SK-N-SH (cell line): ENCODE data around the gene SMIM13. TPM values are rescaled to one million over a fixed set of nuclear protein-coding genes. Genes with fewer than 3 reads are reported as not detected.
"Not testable (repeated sequence)": the region's sequence is repeated elsewhere in the genome, so short reads cannot be mapped to it uniquely, and the experiment has no call there.

ENCODE experiments used
- CTCF ChIA-PET: fragments of 300-600, 350-600 bp; formaldehyde crosslinking; extraction: SDS; loops from one replicate; lab custom pipeline; 2021; lab: Yijun Ruan, JAX
- POLR2A ChIA-PET: fragments of 350-600 bp; sonication (Branson Sonifier 250); formaldehyde crosslinking; extraction: SDS; loops from one replicate; lab custom pipeline; 2020; ENCODE audit warnings: antibody characterized with exemption, inconsistent platforms; lab: Yijun Ruan, JAX
- DNase-seq: peaks from one replicate; pipeline ENCODE4 v3.0.0; 2012
- H2AFZ ChIP-seq: fragments of 200-600 bp; sonication (generic); 2 replicates; pipeline ENCODE4 v1.8.1; 2016; ENCODE audit warnings: antibody characterized with exemption, mild to moderate bottlenecking, low read depth
- H3F3A ChIP-seq: fragments of 200-600 bp; sonication (generic); replicated peaks from 2 replicates; pipeline ENCODE3; 2016; ENCODE audit warnings: antibody characterized with exemption, mild to moderate bottlenecking; ENCODE audit not compliant: insufficient read depth
- H3K27ac ChIP-seq, 2 experiments: fragments of 200-500 bp in 1 of 2; fragments of 200-600 bp in 1 of 2; sonication (Bioruptor generic) in 1 of 2; sonication (generic), shearing (Covaris generic) in 1 of 2; 2 replicates each; pipeline versions ENCODE4 v1.5.1 to v1.6.1; 2014 to 2016; ENCODE audit warnings: low read depth in 2 of 2, inconsistent platforms in 1 of 2, low read length in 1 of 2, mild to moderate bottlenecking in 1 of 2, mixed read lengths in 1 of 2
- H3K27me3 ChIP-seq: fragments of 200-600 bp; sonication (generic), shearing (Covaris generic); 2 replicates; pipeline ENCODE4 v1.6.1; 2016; ENCODE audit warnings: mixed run types; ENCODE audit not compliant: insufficient read depth
- H3K36me3 ChIP-seq, 2 experiments: fragments of 200-500 bp in 1 of 2; fragments of 200-600 bp in 1 of 2; sonication (Bioruptor generic) in 1 of 2; sonication (generic) in 1 of 2; replicated peaks in 1 of 2; 2 replicates each; pipeline versions ENCODE3 to v1.5.1; 2014 to 2016; ENCODE audit warnings: low read length in 1 of 2, mild to moderate bottlenecking in 1 of 2; ENCODE audit not compliant: insufficient read depth in 2 of 2, control insufficient read depth in 1 of 2
- H3K4me1 ChIP-seq, 2 experiments: fragments of 200-500 bp in 1 of 2; fragments of 200-600 bp in 1 of 2; sonication (Bioruptor generic) in 1 of 2; sonication (generic), shearing (Covaris generic) in 1 of 2; 2 replicates each; pipeline versions ENCODE4 v1.5.1 to v1.6.1; 2014 to 2016; ENCODE audit warnings: low read depth in 1 of 2, low read length in 1 of 2, mixed run types in 1 of 2; ENCODE audit not compliant: insufficient read depth in 2 of 2, control insufficient read depth in 1 of 2
- H3K4me2 ChIP-seq: fragments of 200-600 bp; sonication (generic), shearing (Covaris generic); 2 replicates; pipeline ENCODE4 v1.6.1; 2017; ENCODE audit warnings: mixed run types
- H3K4me3 ChIP-seq, 2 experiments: fragments of 200-500 bp in 1 of 2; fragments of 200-600 bp in 1 of 2; sonication (Bioruptor generic) in 1 of 2; sonication (generic), shearing (Covaris generic) in 1 of 2; 2 replicates each; pipeline versions ENCODE4 v1.5.1 to v1.8.1; 2014 to 2016; ENCODE audit warnings: low read depth in 2 of 2, inconsistent platforms in 1 of 2, low read length in 1 of 2, mild to moderate bottlenecking in 1 of 2, mixed read lengths in 1 of 2, moderate library complexity in 1 of 2
- H3K79me2 ChIP-seq: fragments of 200-600 bp; sonication (generic); 2 replicates; pipeline ENCODE4 v1.8.1; 2017; ENCODE audit warnings: mild to moderate bottlenecking; ENCODE audit not compliant: insufficient read depth
- H3K9ac ChIP-seq: fragments of 200-600 bp; sonication (generic); 2 replicates; pipeline ENCODE4 v1.6.1; 2017; ENCODE audit warnings: mixed run types
- H3K9me2 ChIP-seq: fragments of 200-600 bp; sonication (generic); 2 replicates; pipeline ENCODE4 v1.6.1; 2017; ENCODE audit warnings: mixed run types
- H3K9me3 ChIP-seq: fragments of 200-600 bp; sonication (generic); 2 replicates; pipeline ENCODE4 v1.6.1; 2017; ENCODE audit warnings: mixed run types, mild to moderate bottlenecking, moderate library complexity
- H4K20me1 ChIP-seq: fragments of 200-600 bp; sonication (generic); 2 replicates; pipeline ENCODE4 v1.6.1; 2017; ENCODE audit warnings: mild to moderate bottlenecking, mixed run types; ENCODE audit not compliant: insufficient read depth
- CTCF ChIP-seq: fragments of 200-600 bp; sonication (generic); IDR thresholded peaks from 2 replicates; pipeline ENCODE4 v1.6.1; 2017; ENCODE audit warnings: antibody characterized with exemption, mild to moderate bottlenecking, moderate library complexity
- MAX ChIP-seq: IDR thresholded peaks from 2 replicates; pipeline ENCODE4 v1.4.0; 2012; ENCODE audit warnings: low read depth
- MXI1 ChIP-seq: IDR thresholded peaks from 2 replicates; pipeline ENCODE4 v1.6.1; 2012; ENCODE audit warnings: mild to moderate bottlenecking, low read depth, low read length, improper control_type of control experiment
- RFX5 ChIP-seq: IDR thresholded peaks from 2 replicates; pipeline ENCODE4 v1.6.1; 2012; ENCODE audit warnings: mild to moderate bottlenecking, improper control_type of control experiment, low read length
- TCF12 ChIP-seq: IDR thresholded peaks from 2 replicates; pipeline ENCODE4 v1.4.0; 2012
- USF2 ChIP-seq: fragments of 150-350 bp; IDR thresholded peaks from 2 replicates; pipeline ENCODE4 v1.6.1; 2017; ENCODE audit warnings: antibody characterized with exemption, low read length, low read depth, borderline replicate concordance
- ZBTB33 ChIP-seq: IDR thresholded peaks from 2 replicates; pipeline ENCODE4 v1.4.0; 2012; ENCODE audit warnings: low read depth, borderline replicate concordance
- WGBS: methylation state at CpG from one replicate; pipeline ENCODE4 v1.1.6; 2017; ENCODE audit warnings: low lambda C conversion rate; 5-methylcytosine and 5-hydroxymethylcytosine counted together
- polyA plus RNA-seq, 3 experiments: library from polyadenylated mRNA; depleted of rRNA; stranded (reverse); fragments of >200 nt; gene quantifications; 2 replicates each; pipeline ENCODE4 v1.2.3, GENCODE V29; 2012

SMIM13 gene
- polyA plus RNA-seq, 1 of the 3 experiments (the other 2 are of a cell fraction), result 2.1 TPM

- no peak for TF ChIP-seq MXI1
- TF ChIP-seq CTCF, result no peak
- TF ChIP-seq USF2, result no peak
- no peak for TF ChIP-seq TCF12
- no peak for TF ChIP-seq RFX5
- TF ChIP-seq MAX, result no peak
- no peak for TF ChIP-seq ZBTB33
Observed at GRCh38 chr6:11113038-11113437, 19.4 kb downstream of the SMIM13 start (continued).

- H3K4me2 ChIP-seq, H3K36me3 ChIP-seq: not testable (repeated sequence)
- 98% methylated on average over 11 of the region's 11 CpGs for WGBS
Observed at GRCh38 chr6:11115808-11116536, 22.3 kb downstream of the SMIM13 start.

More at GRCh38 chr6:11115808-11116536, 22.3 kb downstream of the SMIM13 start:
- H3F3A ChIP-seq, H3K9me2 ChIP-seq, H2AFZ ChIP-seq, H3K27ac ChIP-seq, H3K4me3 ChIP-seq, POLR2A ChIA-PET, H3K27me3 ChIP-seq, CTCF ChIA-PET, H4K20me1 ChIP-seq, H3K9ac ChIP-seq, H3K4me1 ChIP-seq, DNase-seq, H3K9me3 ChIP-seq: not testable (repeated sequence)
- H3K79me2 ChIP-seq, result peaks cover 73% of the 10 kb centered on the region
